Thoracic aorta (tissue), 2 donors: ENCODE measurements around the gene FADS2. TPM values are rescaled to one million over a fixed set of nuclear protein-coding genes. Genes with fewer than 3 reads are reported as not detected.

Experiments used
- ATAC-seq: fragments of 150-250 bp; one replicate; pipeline ENCODE4 v1.8.0; 2017; ENCODE audit warnings: low read depth; ENCODE audit not compliant: insufficient number of reproducible peaks, low FRiP score
- DNase-seq: peaks from one replicate; pipeline ENCODE4 v3.0.0-alpha.2; 2020; ENCODE audit warnings: low spot score
- H3K27ac ChIP-seq, 2 donors: fragments of 200-600 bp; sonication (generic); 1 replicate in 1 of 2; 2 replicates in 1 of 2; pipeline ENCODE4 v1.5.1; 2016; ENCODE audit warnings: mild to moderate bottlenecking in 2 of 2, moderate library complexity in 2 of 2
- H3K27me3 ChIP-seq: fragments of 200-600 bp; sonication (generic); replicated peaks from 2 replicates; pipeline ENCODE4 v1.6.0; 2016; ENCODE audit warnings: mild to moderate bottlenecking; ENCODE audit not compliant: insufficient read depth
- H3K36me3 ChIP-seq: fragments of 200-600 bp; sonication (generic); one replicate; pipeline ENCODE4 v1.5.1; 2016
- H3K4me1 ChIP-seq, 2 donors: fragments of 200-600 bp; sonication (generic); 1 replicate in 1 of 2; 2 replicates in 1 of 2; pipeline versions ENCODE4 v1.5.1 to v1.6.0; 2016; ENCODE audit warnings: low read depth in 2 of 2, mild to moderate bottlenecking in 1 of 2; ENCODE audit not compliant: control insufficient read depth in 1 of 2
- H3K4me3 ChIP-seq: fragments of 200-600 bp; sonication (generic); 2 replicates; pipeline ENCODE4 v1.5.1; 2016; ENCODE audit warnings: mild to moderate bottlenecking
- H3K9me3 ChIP-seq: fragments of 200-600 bp; sonication (generic); 2 replicates; pipeline ENCODE4 v1.5.1; 2016
- total RNA-seq, 2 donors: library from RNA; depleted of rRNA; stranded (reverse); fragments of >200 nt; gene quantifications; one replicate each; pipeline versions ENCODE4 v1.1.0 to v1.2.3, GENCODE V29; 2016
- TF ChIP-seq, protein P1 (sequence below): fragments of 200-600 bp; sonication (generic); IDR thresholded peaks from one replicate; pipeline ENCODE4 v1.5.1; 2019; ENCODE audit warnings: antibody characterized with exemption

Gene FADS2
- total RNA-seq, 2 donors from 2014 or later = 89.2 to 234 TPM

DNA sequence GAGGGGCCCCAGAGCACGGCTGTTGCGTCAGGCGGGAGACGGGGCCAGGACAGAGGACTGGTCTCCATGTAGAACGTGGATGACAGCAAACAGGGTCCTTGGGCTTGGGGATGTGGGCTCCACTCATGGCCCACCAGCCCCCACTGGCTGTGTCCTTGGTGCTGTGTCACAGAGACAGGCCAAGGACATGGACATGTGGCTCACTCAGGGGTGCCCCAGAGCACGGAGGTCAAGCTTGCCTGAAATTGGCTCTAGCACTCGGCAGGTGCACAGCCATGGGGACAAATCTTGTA is 14.4 kb downstream of the FADS2 start:
- peaks cover 46% of the 10 kb centered on the region for H3K36me3 ChIP-seq
- H3K9me3 ChIP-seq = no peaks in the 10 kb centered on the region
- ATAC-seq = no peak

DNA sequence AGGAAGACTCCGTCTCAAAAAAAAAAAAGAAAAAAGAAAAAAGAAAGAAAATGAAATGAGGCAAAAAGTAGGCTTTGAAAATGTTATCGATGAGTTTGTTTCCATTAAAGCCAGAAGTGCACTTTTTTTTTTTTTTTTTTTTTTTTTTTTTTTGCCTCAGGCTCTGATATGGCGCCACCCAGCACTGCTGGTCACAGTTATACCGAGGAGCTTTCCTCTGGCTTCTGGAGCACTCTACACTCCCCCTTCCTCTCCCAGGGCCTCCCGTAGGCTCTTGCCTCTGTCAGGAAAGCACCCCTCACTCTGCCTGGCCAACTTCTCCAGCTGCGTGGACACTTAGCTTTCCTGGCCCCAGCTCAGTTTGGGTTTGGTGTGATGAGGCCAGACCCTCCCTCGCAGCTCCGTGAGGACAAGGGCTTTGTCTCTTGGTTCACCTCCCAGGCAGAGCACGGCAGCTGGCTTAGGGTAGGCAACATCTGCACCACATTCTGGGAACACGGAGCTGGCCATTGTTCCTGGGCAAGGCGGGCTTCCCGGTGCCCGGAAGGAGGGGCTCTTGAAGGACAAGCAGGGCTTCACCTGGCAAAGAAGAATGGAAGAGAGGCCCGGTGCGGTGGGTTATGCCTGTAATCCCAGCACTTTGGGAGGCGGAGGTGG is 16.9 kb downstream of the FADS2 start:
- H3K27ac ChIP-seq = no peak overlapping the region
- H3K36me3 ChIP-seq = peaks cover 71% of the 10 kb centered on the region
- TF ChIP-seq, protein P1, sequence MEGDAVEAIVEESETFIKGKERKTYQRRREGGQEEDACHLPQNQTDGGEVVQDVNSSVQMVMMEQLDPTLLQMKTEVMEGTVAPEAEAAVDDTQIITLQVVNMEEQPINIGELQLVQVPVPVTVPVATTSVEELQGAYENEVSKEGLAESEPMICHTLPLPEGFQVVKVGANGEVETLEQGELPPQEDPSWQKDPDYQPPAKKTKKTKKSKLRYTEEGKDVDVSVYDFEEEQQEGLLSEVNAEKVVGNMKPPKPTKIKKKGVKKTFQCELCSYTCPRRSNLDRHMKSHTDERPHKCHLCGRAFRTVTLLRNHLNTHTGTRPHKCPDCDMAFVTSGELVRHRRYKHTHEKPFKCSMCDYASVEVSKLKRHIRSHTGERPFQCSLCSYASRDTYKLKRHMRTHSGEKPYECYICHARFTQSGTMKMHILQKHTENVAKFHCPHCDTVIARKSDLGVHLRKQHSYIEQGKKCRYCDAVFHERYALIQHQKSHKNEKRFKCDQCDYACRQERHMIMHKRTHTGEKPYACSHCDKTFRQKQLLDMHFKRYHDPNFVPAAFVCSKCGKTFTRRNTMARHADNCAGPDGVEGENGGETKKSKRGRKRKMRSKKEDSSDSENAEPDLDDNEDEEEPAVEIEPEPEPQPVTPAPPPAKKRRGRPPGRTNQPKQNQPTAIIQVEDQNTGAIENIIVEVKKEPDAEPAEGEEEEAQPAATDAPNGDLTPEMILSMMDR = no peak
- H3K4me1 ChIP-seq = peaks cover 0 to under 1% of the 10 kb centered on the region in 2 donors
- H3K9me3 ChIP-seq = no peaks in the 10 kb centered on the region
- H3K27me3 ChIP-seq = no peaks in the 10 kb centered on the region
- no peak for DNase-seq
- ATAC-seq = no peak
- H3K4me3 ChIP-seq = no peak overlapping the region

More for the DNA sequence above, 14.4 kb downstream of the FADS2 start:
- no peak overlapping the region for H3K27ac ChIP-seq
- TF ChIP-seq, protein P1 = no peak
- no peak overlapping the region for H3K4me3 ChIP-seq
- H3K4me1 ChIP-seq = no peaks in the 10 kb centered on the region
- no peaks in the 10 kb centered on the region for H3K27me3 ChIP-seq
- DNase-seq = no peak

DNA sequence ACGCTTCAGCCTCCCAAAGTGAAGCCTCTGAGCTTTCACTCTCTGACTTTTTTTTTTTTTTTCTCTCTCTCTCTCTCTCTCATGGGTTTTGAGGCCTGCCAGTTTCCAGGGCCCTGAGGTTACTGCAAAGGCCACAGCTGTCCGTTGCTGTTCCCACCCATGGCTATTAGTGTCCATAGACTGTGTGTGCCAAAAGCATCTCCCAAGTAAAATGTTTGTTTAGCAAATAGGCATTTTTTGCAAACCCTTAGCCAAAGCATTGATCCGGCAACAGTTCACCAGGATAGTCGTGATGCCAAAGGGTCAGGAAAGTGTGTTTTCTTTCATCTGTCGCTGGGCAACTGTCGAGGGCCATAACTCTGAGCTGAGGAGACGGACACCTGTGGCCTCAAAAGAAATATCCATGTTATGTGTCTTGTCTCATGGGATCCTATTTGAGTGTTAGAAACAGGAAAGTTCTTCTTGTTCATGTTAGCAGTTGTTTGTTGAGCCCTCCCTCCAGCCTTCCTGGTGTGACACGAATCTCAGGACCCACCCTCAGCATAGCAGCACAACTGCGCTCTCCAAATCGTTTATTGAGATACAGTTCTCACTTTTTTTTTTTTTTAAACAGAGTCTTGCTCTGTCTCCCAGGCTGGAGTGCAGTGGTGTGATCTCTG is 18.4 kb downstream of the FADS2 start:
- H3K4me1 ChIP-seq = peaks cover 9 to 15% of the 10 kb centered on the region in 2 donors
- H3K9me3 ChIP-seq = no peaks in the 10 kb centered on the region
- no peak overlapping the region for H3K4me3 ChIP-seq
- ATAC-seq = no peak
- DNase-seq = no peak
- TF ChIP-seq, protein P1 = no peak
- H3K27ac ChIP-seq = no peak overlapping the region
- H3K27me3 ChIP-seq = no peaks in the 10 kb centered on the region
- H3K36me3 ChIP-seq = peaks cover 65% of the 10 kb centered on the region

DNA sequence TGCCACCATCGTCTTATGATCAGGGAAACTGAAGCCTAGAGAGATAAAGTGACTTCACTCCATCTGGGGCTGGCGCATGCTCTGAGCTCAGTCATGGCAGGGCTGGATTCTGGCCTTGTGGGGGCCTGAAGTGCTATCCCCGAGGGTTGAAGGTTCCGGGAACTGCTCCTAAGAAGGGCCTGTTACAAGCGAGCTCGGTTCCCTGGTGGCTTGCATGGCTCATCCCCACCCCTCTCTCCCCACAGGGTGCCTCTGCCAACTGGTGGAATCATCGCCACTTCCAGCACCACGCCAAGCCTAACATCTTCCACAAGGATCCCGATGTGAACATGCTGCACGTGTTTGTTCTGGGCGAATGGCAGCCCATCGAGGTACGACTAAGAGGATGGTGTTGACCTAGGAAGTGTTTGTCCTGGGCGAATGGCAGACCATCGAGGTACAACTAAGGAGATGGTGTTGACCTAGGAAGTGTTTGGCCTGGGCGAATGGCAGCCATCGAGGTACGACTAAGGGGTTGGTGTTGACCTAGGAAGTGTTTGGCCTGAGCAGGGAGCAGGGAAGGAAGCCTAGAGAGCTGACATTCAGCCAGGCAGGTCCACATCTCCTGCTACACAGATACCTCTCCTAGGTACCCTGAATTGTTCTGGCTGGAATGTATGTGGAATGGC is 19.9 kb downstream of the FADS2 start:
- ATAC-seq (no peak), DNase-seq (no peak)
- peaks cover 15 to 22% of the 10 kb centered on the region in 2 donors for H3K4me1 ChIP-seq
- peaks cover 50% of the 10 kb centered on the region for H3K36me3 ChIP-seq
- H3K9me3 ChIP-seq = no peaks in the 10 kb centered on the region
- TF ChIP-seq, protein P1 = no peak
- H3K27ac ChIP-seq = no peak overlapping the region
- no peaks in the 10 kb centered on the region for H3K27me3 ChIP-seq
- H3K4me3 ChIP-seq = no peak overlapping the region

DNA sequence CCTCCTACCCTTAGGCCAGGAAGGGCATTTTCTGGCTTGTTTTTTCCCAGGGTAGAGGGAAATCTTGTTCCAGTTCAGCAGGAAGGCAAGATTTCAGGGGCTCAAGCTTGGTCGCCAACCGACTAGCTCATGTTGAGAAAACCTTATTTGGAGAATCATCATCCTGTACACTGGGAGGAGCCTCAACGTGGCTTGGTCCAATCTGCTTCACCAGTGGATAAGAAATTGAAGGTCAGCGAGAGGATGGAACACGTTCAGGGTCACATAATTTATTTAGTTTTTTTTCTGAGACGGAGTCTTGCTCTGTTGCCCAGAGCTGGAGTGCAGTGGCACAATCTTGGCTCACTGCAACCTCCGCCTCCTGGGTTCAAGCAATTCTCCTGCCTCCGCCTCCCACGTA is 20.5 kb downstream of the FADS2 start:
- Histone ChIP-seq H3K27me3 (no peaks in the 10 kb centered on the region), H3K27ac (no peak overlapping the region), H3K9me3 (no peaks in the 10 kb centered on the region), H3K36me3 (peaks cover 47% of the 10 kb centered on the region), H3K4me1 (peaks cover 15 to 22% of the 10 kb centered on the region in 2 donors), H3K4me3 (no peak overlapping the region)
- TF ChIP-seq, protein P1 = no peak
- DNase-seq = no peak
- no peak for ATAC-seq
